NCI-H510A (cell line): ENCODE measurements around the gene PLA2R1.

Source experiments
- DNase-seq: peaks from one replicate; lab custom pipeline; 2025; lab: John Stamatoyannopoulos, UW

The PLA2R1 gene

GRCh38 chr2:159933727-159934049 lies 128.7 kb downstream of the PLA2R1 start:
- no peak for DNase-seq

- no peak for DNase-seq
These were observed 129.2 kb downstream of the PLA2R1 start for GRCh38 chr2:159933040-159933726.

- DNase-seq: no peak
These were observed 135.7 kb downstream of the PLA2R1 start for GRCh38 chr2:159926695-159927094.

GRCh38 chr2:159925975-159926374 lies 136.4 kb downstream of the PLA2R1 start:
- DNase-seq: no peak

- DNase-seq: no peak
These were observed 139.9 kb downstream of the PLA2R1 start for GRCh38 chr2:159922563-159922962.

GRCh38 chr2:159921752-159922404 lies 140.5 kb downstream of the PLA2R1 start:
- no peak for DNase-seq

- no peak for DNase-seq
These were observed 145.9 kb downstream of the PLA2R1 start for GRCh38 chr2:159916511-159916910.

GRCh38 chr2:159913900-159914299 lies 148.5 kb downstream of the PLA2R1 start:
- DNase-seq: no peak

- no peak for DNase-seq
These were observed 149.8 kb downstream of the PLA2R1 start for GRCh38 chr2:159912580-159912979.

- DNase-seq: no peak
These were observed 151.5 kb downstream of the PLA2R1 start for GRCh38 chr2:159910951-159911350.

GRCh38 chr2:159908623-159909022 lies 153.8 kb downstream of the PLA2R1 start:
- DNase-seq: no peak

GRCh38 chr2:159907909-159908308 lies 154.5 kb downstream of the PLA2R1 start:
- DNase-seq: no peak

- no peak for DNase-seq
These were observed 156.3 kb downstream of the PLA2R1 start for GRCh38 chr2:159905926-159906714.

- DNase-seq: no peak
These were observed 157.5 kb downstream of the PLA2R1 start for GRCh38 chr2:159904959-159905305.

GRCh38 chr2:159904127-159904958 lies 158.1 kb downstream of the PLA2R1 start, which contains the start of gene LY75:
TSS of gene LY75 (minus strand) at chr2:159904756.
- no peak for DNase-seq

- no peak for DNase-seq
These were observed 158.8 kb downstream of the PLA2R1 start for GRCh38 chr2:159903443-159904126.

- no peak for DNase-seq
These were observed 159.7 kb downstream of the PLA2R1 start for GRCh38 chr2:159902722-159903121.

GRCh38 chr2:159900343-159900742 lies 162.1 kb downstream of the PLA2R1 start:
- no peak for DNase-seq

- DNase-seq: no peak
These were observed 164.0 kb downstream of the PLA2R1 start for GRCh38 chr2:159898441-159898840.

GRCh38 chr2:159897720-159898119 lies 164.7 kb downstream of the PLA2R1 start:
- DNase-seq: no peak

GRCh38 chr2:159897081-159897480 lies 165.3 kb downstream of the PLA2R1 start:
- no peak for DNase-seq
